HG03066 (cell line): ENCODE data around the gene SKIC2.
A peak's percentile ranks its signal among the peaks of the same experiment; 100 is the strongest.
"Not testable (repeated sequence)": the region's sequence is repeated elsewhere in the genome, so short reads cannot be mapped to it uniquely, and the experiment has no call there.

Source experiments
- ATAC-seq: cut with Tn5 transposase; IDR thresholded peaks from one replicate; pipeline ENCODE4 v1.9.1; 2021; ENCODE audit warnings: low read depth; ENCODE audit not compliant: unreplicated experiment

SKIC2 gene

DNA sequence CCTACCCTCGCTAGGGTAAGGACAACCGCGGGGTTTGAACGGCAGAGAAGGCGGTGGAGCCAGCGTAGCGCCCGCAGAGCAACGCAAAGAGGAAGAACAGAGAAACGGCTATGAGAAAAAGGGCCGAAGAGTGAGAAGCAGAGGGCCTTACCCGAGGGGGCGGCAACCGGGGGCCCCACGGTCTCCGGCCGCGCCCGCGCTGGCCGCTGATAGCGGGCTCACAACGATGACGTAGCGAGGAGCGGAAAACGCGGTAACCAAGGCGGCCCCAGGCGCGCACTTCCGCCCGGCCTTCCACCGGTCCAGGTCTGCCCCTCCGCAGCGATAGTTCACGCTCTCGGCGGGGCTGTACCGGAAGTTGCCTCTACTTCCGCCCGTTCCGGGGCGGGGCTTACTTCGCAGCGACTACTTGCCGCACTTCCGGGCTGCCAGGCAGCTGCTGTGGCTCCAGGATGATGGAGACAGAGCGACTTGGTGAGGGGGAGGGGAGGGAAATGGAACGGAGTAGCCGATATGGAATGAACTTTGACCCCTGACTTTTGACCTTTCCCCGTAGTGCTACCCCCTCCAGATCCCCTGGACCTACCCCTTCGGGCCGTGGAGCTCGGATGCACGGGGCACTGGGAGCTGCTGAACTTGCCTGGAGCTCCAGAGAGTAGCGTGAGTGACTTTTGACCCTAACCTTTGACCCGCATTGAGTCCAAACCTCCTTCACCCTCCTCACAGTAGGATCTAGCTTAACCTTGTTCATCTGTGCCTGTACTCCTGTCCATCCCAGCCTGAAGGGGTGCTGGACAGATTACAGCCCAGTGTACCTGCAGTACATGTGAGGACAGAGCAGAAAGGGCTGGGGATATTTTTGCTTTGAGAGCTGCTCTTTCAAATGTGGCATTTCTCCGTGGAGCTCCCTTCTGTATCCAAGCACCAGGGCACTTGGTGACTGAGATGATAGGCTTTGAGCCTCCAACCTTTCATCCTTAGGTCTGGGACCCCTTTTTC is at the start of gene SKIC2, which contains the start of gene NELFE:
Gene SKIC2 (plus strand): TSS at position 435 of the 999 bp plus-strand sequence. CDS start 18 bp downstream, at position 453.
Gene NELFE (minus strand): TSS at position 231 of the 999 bp plus-strand sequence. CDS start 525 bp downstream, outside the sequence.
- peak; percentile 98 for ATAC-seq

DNA sequence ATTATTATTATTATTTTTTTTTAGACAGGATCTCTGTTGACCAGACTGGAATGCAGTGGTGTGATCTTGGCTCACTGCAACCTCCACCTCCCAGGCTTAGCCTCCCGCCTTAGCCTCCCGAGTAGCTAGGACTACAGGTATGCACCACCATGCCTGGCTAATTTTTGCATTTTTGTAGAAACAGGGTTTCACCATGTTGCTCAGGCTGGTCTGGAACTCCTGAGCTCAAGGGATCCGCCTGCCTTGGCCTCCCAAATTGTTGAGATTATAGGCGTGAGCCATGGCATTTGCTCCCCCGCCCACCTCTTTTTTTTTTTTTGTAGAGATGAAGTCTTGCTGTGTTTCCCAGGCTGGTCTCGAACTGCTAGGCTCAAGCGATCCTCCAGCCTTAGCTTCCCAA is 49.7 kb upstream of the SKIC2 start:
- ATAC-seq, result not testable (repeated sequence)

DNA sequence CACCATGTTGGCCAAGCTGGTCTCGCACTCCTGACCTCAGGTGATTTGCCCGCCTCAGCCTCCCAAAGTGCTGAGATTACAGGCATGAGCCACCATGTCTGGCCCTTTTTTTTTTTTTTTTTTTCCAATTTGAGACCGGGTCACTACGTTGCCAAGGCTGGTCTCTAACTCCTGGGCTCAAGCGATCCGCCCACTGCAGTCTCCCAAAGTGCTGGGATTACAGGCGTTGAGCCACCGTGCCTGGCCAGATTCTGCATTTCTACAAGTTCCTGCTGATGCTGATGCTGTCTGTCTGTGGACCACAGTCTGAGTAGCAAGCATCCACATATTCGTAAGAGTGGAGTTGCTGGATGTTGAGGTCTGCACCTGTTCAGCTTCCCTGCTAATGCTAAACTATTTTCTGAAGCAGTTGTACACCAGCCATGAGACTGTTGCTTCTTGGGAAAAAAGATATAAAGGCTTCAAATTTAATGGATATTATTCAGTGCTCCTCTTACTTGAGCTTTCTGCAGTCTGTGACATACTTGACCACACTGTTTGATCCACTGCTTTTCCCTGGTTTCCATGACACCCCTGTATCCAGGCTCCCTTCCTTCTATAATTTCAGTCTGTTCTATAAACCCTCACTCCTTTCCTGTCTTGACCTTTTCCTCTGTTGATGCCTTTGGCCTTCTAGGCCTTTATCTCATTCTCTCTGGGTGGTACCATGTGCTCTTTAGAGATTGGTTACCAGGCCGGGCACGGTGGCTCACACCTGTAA is 47.0 kb upstream of the SKIC2 start:
- ATAC-seq, result no peak

DNA sequence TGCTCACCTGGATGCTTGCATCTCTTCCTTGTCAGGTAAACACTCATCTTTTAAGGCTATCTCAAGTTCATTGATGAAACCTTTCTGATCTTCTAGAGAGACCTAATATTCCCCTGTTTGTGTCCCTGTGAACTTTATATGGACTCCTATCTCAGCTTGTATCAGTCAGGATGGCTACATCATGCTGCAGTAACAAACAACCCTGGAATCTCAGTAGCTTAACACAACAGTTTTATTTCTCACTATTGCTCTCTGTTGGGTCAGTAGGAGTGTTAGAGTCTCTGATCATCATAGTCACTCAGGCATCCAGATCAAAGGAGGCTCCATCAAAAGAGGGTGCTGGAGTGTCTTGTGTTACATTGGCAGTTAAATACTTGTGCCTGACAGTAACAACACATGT is 43.6 kb upstream of the SKIC2 start:
- no peak for ATAC-seq

DNA sequence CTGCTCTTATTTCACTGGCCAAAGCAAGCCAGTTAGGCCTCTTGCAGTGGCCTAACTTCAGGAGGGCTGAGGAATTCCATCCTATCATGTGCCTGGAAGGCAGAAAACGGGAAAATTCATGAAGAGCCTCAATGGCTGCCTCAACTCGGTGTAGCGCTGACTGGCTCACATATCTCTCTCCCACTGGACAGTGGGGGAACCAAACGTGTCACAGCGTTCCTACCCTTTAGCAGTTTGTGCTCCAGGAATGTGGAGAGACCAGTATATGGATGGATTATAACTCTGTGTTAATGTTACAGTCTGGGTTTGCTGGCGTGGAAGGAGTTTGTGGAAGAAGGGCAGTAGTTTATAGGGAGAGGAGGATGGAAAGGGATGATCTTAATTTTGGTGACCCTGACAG is 43.2 kb upstream of the SKIC2 start:
- no peak for ATAC-seq

DNA sequence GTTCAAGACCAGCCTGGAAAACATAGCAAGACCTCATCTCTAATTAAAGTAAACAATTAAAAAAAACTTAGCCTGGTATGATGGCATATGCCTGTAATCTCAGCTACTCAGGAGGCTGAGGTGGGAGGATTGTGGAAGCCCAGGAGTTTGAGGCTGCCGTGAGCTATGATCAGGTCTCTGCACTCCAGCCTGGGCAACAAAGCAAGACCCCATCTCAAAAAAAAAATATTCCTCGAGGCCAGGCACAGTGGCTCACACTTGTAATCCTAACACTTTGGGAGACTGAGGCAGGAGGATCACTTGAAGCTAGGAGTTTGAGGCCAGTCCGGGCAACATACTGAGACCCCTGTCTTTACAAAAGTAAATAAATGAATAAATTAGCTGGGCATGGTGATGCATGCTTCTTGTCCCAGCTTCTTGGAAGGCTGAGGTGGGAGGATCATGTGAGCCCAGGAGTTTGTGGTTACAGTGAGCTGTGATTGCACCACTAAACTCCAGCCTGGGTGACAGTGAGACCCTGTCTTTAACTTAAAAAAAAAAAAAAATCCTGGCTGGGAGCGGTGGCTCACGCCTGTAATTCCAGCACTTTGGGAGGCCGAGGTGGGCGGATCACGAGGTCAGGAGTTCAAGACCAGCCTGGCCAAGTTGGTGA is 40.8 kb upstream of the SKIC2 start:
- no peak for ATAC-seq

DNA sequence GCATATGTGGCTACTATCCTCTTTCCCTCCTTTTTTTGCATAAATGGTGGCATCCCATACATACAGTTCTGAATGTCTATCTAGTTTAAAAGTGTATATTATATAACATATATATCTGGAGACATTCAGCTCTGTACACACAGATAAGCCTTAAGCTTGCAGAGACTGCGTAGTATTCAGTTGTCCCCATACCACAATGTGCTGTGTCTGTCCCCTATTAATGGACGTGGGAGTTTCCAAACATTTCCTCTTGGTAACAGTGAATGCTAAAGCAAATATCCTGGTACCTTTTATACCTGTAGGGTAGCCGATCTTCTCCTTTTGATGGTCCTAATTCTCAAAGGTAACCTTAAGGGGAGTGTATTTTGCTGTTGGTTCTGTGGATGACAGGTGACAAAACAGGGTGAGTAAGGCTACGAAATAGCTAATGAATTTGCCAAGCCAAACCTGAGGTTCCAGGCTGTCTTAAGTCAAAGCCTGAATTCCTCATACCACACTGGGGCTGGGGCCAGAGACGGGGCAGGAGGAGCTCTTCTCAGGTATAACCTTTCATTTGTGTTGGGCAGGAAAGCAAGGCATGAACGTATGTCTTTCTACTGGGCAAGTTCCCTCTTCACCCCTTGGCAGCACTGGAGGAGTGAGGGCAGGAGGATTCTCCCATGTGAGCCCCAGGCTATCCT is 39.2 kb upstream of the SKIC2 start:
- ATAC-seq, result no peak

DNA sequence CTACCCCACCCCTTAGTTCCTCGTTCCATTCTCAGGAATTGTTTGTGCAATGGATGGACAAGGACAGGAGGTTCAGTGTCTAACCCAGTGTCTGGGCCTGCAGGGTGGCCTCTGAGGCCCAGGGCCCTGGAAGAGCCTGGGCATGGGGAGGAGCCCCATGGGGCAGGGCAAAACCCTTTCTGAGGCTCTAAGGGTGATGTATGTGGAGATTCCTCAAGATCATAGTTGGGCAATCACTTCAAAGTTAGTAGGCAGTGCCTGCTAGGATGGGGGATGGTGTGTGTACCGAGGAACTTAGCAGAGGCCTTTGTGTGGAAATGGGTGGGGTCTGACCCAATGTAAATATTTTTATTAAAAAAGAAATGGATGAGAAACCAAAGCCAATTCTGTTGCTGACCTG is 38.2 kb upstream of the SKIC2 start:
- ATAC-seq, result no peak

DNA sequence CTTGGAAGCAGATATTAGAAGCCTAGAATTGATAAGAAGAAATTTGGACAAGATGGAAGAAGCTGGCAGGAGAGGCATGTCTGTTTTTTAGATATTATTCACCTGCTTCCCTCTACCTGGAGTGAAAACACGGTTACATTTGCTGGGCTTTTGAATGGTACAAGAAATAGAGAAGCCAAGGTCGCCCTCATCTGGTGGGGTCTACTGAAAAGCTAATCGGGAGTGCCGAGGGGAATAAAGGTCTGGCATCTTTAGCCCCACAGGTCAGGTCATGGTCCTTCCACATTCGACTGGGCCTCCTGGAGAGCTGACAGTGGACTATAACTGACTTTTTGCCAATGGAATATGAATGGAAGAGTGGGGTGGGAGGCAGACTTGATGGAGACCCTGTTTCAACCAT is 36.0 kb upstream of the SKIC2 start:
- ATAC-seq, result no peak

DNA sequence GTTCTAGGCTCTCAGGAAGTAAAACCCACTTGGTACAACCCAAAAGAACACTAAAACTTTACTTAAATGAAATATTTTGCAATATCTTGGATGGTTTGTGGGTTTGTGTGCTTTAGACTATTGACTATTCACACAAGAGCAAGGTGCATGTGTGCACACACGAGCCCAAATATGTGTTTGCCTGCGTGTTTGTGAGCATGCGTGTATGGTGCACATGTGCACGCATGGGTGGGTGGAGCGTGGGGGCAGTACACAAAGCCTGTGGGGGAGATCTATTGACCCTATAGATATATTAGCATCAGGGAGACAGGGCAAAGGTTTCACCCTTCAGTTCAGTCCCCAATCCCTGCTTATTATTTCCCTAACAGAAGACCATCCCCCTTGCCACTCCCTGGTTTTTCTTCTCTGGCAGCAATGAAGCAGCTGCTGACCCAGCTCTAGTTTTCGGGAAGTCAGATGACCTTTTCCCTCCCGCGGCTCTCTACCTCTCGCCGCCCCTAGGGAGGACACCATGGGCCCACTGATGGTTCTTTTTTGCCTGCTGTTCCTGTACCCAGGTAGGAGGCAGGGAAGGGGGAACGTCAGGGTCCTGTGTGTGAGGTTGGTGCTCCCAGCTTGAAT is 31.6 kb upstream of the SKIC2 start, which contains the start of gene C2:
Gene C2 (plus strand): TSS at position 476 of the 621 bp plus-strand sequence. CDS start 36 bp downstream, at position 512.
- ATAC-seq, result no peak

DNA sequence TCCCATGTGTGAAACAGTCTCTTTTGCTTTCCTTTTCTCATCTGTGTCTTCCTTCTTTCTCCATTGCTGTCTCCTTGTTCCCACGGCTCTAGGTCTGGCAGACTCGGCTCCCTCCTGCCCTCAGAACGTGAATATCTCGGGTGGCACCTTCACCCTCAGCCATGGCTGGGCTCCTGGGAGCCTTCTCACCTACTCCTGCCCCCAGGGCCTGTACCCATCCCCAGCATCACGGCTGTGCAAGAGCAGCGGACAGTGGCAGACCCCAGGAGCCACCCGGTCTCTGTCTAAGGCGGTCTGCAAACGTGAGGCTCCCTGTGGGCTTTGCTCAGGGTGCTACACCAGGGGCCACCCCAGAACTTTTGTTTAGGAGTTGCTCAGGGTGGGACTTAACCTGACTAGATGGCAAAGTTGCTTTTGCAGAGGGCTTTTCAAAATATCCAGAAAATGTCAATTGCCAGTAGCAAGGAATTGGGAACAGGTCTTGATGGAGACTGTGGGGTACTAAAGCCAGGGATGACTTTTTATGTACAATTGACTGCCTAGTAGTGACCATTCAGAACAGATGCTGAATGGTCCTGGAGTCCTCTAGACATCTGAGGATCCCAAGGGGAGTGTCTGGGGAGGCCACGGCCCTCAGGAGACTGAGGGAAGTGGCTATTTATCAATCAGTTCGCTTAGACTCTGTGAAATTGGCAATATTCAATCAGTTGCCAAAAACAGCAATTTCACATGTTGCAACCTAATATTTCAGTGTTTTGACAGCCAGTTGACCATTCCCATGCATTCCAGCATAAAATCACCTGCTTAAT is 30.9 kb upstream of the SKIC2 start:
- ATAC-seq, result no peak

DNA sequence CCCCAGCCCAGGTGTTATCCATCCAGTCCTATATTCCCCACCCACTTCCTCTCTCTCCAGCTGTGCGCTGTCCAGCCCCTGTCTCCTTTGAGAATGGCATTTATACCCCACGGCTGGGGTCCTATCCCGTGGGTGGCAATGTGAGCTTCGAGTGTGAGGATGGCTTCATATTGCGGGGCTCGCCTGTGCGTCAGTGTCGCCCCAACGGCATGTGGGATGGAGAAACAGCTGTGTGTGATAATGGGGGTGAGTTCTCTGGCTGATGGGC is 30.4 kb upstream of the SKIC2 start:
- ATAC-seq, result no peak

DNA sequence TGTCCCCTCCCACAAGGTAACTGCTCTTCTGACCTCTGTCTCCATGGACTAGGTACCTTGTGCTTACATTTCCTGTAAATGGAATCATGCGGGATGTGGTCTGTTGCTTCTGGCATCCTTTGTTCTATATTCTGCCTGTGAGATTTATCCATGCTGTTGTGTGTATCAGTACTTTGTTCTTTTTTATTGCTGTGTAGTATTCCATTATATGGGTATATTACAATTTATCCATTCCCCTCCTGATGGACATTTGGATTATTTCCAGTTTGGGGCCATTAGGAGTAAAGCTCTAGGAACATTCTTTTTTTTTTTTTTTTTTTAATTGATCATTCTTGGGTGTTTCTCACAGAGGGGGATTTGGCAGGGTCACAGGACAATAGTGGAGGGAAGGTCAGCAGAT is 28.0 kb upstream of the SKIC2 start:
- no peak for ATAC-seq

DNA sequence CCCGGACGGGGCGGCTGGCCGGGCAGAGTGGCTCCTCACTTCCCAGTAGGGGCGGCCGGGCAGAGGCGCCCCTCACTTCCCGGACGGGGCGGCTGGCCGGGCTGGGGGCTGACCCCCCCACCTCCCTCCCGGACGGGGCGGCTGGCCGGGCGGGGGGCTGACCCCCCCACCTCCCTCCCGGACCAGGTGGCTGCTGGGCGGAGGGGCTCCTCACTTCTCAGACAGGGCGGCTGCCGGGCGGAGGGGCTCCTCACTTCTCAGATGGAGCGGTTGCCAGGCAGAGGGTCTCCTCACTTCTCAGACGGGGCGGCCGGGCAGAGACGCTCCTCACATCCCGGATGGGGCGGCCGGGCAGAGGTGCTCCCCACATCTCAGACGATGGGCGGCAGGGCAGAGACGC is 26.8 kb upstream of the SKIC2 start:
- ATAC-seq, result not testable (repeated sequence)

DNA sequence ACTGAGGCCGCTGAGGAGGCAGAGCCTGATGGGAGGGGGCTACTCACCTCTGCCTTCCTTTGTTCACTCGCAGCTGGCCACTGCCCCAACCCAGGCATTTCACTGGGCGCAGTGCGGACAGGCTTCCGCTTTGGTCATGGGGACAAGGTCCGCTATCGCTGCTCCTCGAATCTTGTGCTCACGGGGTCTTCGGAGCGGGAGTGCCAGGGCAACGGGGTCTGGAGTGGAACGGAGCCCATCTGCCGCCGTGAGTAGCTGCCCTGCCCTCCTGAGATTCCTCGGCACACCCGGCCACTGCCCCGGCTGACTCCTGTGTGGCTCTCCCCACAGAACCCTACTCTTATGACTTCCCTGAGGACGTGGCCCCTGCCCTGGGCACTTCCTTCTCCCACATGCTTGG is 25.4 kb upstream of the SKIC2 start:
- no peak for ATAC-seq

DNA sequence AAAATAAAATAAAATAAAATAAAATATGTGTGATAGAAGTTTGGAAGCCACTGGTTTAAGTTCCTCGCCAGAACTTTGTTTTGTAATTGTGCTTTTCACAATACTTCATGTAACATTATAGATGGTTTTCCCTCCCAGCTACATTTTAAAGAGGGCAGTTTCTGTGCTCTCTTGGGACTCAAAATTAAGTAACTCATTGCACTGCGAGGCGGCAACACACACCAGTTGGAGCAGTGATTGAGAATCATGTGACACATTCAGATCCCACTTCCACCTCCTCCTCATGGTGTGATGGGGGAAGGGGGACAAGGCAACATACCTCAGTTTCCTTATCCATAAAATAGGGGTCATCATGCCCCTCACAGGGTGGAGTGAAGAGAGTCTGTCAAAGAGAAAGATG is 24.0 kb upstream of the SKIC2 start:
- ATAC-seq, result no peak

DNA sequence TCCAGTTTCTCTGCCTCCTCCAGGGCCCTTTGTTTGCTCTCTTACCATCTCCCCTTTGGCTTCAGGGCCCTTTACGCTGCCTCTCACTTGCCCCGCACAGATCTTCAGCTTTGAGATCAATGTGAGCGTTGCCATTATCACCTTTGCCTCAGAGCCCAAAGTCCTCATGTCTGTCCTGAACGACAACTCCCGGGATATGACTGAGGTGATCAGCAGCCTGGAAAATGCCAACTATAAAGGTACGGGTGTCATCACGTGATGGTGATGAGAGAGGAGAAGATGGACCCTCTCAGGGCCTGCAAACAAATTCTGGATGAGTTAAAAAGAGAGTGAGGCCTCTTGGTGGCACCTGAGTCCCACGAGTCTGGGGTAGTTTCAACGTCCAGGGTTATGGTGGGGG is 23.2 kb upstream of the SKIC2 start:
- ATAC-seq, result no peak

DNA sequence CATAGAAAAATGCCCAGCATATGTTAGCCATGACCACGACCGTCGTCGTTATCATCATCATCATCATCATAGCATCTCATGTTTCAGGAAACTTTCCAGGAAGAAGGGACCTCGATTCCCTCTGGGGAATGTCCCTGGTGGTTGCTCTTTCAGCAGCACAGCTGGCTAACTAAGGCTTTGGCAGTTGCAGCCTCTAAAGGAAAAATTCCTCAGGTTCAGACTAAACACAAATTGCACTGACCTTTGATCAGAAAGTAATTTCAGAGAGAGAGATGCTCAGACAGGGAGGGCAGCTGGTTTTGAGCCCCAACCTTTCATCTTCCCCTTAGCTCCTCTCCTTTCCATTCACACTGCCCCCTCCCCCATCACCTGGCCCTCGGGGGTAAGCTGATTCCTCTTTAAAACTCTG is 18.7 kb upstream of the SKIC2 start:
- no peak for ATAC-seq

DNA sequence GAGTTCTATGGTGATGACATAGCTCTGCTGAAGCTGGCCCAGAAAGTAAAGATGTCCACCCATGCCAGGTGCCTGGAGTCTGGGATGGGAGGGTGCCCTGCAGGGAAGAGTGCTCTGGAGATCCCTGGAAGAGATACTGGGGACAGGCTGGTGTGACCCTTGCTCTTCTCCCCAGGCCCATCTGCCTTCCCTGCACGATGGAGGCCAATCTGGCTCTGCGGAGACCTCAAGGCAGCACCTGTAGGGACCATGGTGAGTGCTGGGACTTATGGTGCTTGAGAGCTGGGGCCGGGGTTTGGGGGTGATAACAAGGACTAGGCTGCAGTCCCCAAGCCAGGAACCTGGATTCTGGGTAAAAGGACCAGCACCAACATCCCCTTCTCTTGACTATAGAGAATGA is 15.2 kb upstream of the SKIC2 start:
- ATAC-seq, result no peak
